Stimulated activated CD8-positive, alpha-beta memory T cell treated with anti-CD3 and anti-CD28 coated beads, Interleukin-15, amount 100 ng/mL, for 1 hour (primary cell): ENCODE results near the gene TH.

Experiments used
- DNase-seq: peaks from one replicate; pipeline ENCODE4 v3.0.0-alpha.2; 2020; ENCODE audit warnings: low read depth

The TH gene

GRCh38 chr11:2142300-2142759 lies 29.3 kb downstream of the TH start:
- no peak for DNase-seq

- DNase-seq = no peak
Observed at GRCh38 chr11:2140411-2141400, 30.9 kb downstream of the TH start.

- no peak for DNase-seq
Observed at GRCh38 chr11:2139621-2140337, 31.8 kb downstream of the TH start.

GRCh38 chr11:2139123-2139521 lies 32.5 kb downstream of the TH start, which contains the start of gene IGF2:
Gene IGF2, minus strand, starts transcription at chr11:2139389. Its CDS starts 3,866 bp downstream, at chr11:2135523.
- no peak for DNase-seq

GRCh38 chr11:2138431-2139122 lies 33.0 kb downstream of the TH start:
- DNase-seq = no peak

GRCh38 chr11:2138068-2138430 lies 33.6 kb downstream of the TH start:
- DNase-seq = no peak

GRCh38 chr11:2137202-2138067 lies 34.2 kb downstream of the TH start:
- no peak for DNase-seq

- no peak for DNase-seq
Observed at GRCh38 chr11:2136952-2137201, 34.7 kb downstream of the TH start.

GRCh38 chr11:2136209-2136951 lies 35.2 kb downstream of the TH start:
- DNase-seq = no peak

- DNase-seq = no peak
Observed at GRCh38 chr11:2135648-2136201, 35.9 kb downstream of the TH start.

GRCh38 chr11:2135018-2135569 lies 36.5 kb downstream of the TH start:
- DNase-seq = no peak

GRCh38 chr11:2134022-2135010 lies 37.3 kb downstream of the TH start:
- DNase-seq = no peak

- DNase-seq = no peak
Observed at GRCh38 chr11:2133241-2134021, 38.2 kb downstream of the TH start.

GRCh38 chr11:2132874-2133240 lies 38.8 kb downstream of the TH start:
- no peak for DNase-seq

GRCh38 chr11:2132246-2132645 lies 39.4 kb downstream of the TH start:
- DNase-seq = no peak

GRCh38 chr11:2131371-2132236 lies 40.0 kb downstream of the TH start:
- no peak for DNase-seq

- DNase-seq = no peak
Observed at GRCh38 chr11:2130881-2131352, 40.7 kb downstream of the TH start.
